HepG2 (cell line): Measurements from ENCODE around the gene SIGLEC8. TPM values are rescaled to one million over a fixed set of nuclear protein-coding genes. Genes with fewer than 3 reads are reported as not detected.
A peak's percentile ranks its signal among the peaks of the same experiment; 100 is the strongest.

Experiments
- CBX1 ChIP-seq: IDR thresholded peaks from one replicate; pipeline ENCODE4 v1.6.1; 2016; ENCODE audit warnings: antibody characterized with exemption, low read depth
- ELK4 ChIP-seq: sonication (generic); formaldehyde crosslinking; IDR thresholded peaks from 2 replicates; pipeline ENCODE4 v1.9.0; 2021; ENCODE audit warnings: missing genetic modification reagents, borderline replicate concordance
- HIC2 ChIP-seq: sonication (generic); formaldehyde crosslinking; IDR thresholded peaks from 2 replicates; pipeline ENCODE4 v1.9.0; 2022; ENCODE audit warnings: low read depth, missing genetic modification reagents
- HNF1A ChIP-seq, 2 experiments: sonication (generic) in 1 of 2; formaldehyde crosslinking in 1 of 2; IDR thresholded peaks; 2 replicates each; pipeline versions ENCODE4 v1.4.0 to v1.6.1; 2016 to 2020; ENCODE audit warnings: borderline replicate concordance in 1 of 2, low read depth in 1 of 2, mild to moderate bottlenecking in 1 of 2, missing genetic modification reagents in 1 of 2
- MAFG ChIP-seq: sonication (generic); formaldehyde crosslinking; IDR thresholded peaks from 2 replicates; pipeline ENCODE4 v1.5.1; 2020; ENCODE audit warnings: mild to moderate bottlenecking, missing genetic modification reagents
- RORA ChIP-seq: sonication (generic); formaldehyde crosslinking; IDR thresholded peaks from 2 replicates; pipeline ENCODE4 v1.5.0; 2020; ENCODE audit warnings: mild to moderate bottlenecking, missing genetic modification reagents, moderate library complexity
- SOX6 ChIP-seq, 2 experiments: fragments of 450-650 bp in 1 of 2; sonication (generic) in 1 of 2; formaldehyde crosslinking in 1 of 2; IDR thresholded peaks; 2 replicates each; pipeline versions ENCODE4 v1.4.0 to v1.6.1; 2017 to 2020; ENCODE audit warnings: antibody characterized with exemption in 1 of 2, mild to moderate bottlenecking in 1 of 2, missing genetic modification reagents in 1 of 2
- XRCC5 ChIP-seq: fragments of 200-400 bp; formaldehyde crosslinking; optimal IDR thresholded peaks from 2 replicates; pipeline ENCODE3; 2017; ENCODE audit warnings: mild to moderate bottlenecking, low read length
- ZNF318 ChIP-seq: sonication (generic); formaldehyde crosslinking; IDR thresholded peaks from 2 replicates; pipeline ENCODE4 v1.4.0; 2020; ENCODE audit warnings: mild to moderate bottlenecking, missing genetic modification reagents
- ZNF329 ChIP-seq: sonication (generic); formaldehyde crosslinking; IDR thresholded peaks from 2 replicates; pipeline ENCODE4 v1.9.0; 2021; ENCODE audit warnings: low read depth, mild to moderate bottlenecking, missing genetic modification reagents
- ZNF414 ChIP-seq: sonication (generic); formaldehyde crosslinking; IDR thresholded peaks from 2 replicates; pipeline ENCODE4 v1.5.0; 2020; ENCODE audit warnings: missing genetic modification reagents
- polyA plus RNA-seq, 8 experiments: library from polyadenylated mRNA; depleted of rRNA in 3 of 8; stranded (reverse) in 7 of 8; unstranded in 1 of 8; fragments of >200 nt; fragmentation: Illumina TruSeq in 4 of 8; extraction: Trizol in 4 of 8; gene quantifications; 2 replicates each; pipeline versions ENCODE4 v1.2.1 to v1.2.3, GENCODE V29; 2011 to 2016; ENCODE audit warnings: low read depth in 4 of 8, missing spikeins in 1 of 8, mixed read lengths in 1 of 8; ENCODE audit not compliant: insufficient read depth in 1 of 8
- total RNA-seq, 5 experiments: library from RNA; depleted of rRNA; stranded (reverse); fragments of >200 nt; fragmentation: Illumina TruSeq; extraction: Trizol; gene quantifications; 2 replicates each; pipeline ENCODE4 v1.2.3, GENCODE V29; 2016; ENCODE audit warnings: low read depth in 1 of 5

The SIGLEC8 gene
- total and polyA plus RNA-seq, 2 of the 13 experiments (the other 11 are each of a cell fraction or from before 2014, with no cell fraction given), result not detected

GRCh38 chr19:51422053-51422448 lies 36.2 kb downstream of the SIGLEC8 start (continued):
- TF ChIP-seq ELK4, result no peak
- no peak for TF ChIP-seq HNF1A (IDR thresholded peaks at IDR 0.05; ENCODE audit: low read depth)
- peak; percentile 23; the same call in 1 of the 2 replicates for TF ChIP-seq HNF1A (CRISPR knock-in tag; IDR thresholded peaks at IDR 0.05; ENCODE audit: borderline replicate concordance)
- TF ChIP-seq SOX6 (IDR thresholded peaks at IDR 0.05), result no peak
- peak; percentile 45 for TF ChIP-seq SOX6 (CRISPR knock-in tag; IDR thresholded peaks at IDR 0.05)
- TF ChIP-seq CBX1, result no peak
- no peak for TF ChIP-seq MAFG (CRISPR knock-in tag)
- TF ChIP-seq ZNF329 (CRISPR knock-in tag), result peak; percentile 90
- no peak for TF ChIP-seq RORA (CRISPR knock-in tag)
- peak; percentile 41; the same call in 1 of the 2 replicates for TF ChIP-seq ZNF318 (CRISPR knock-in tag)
- TF ChIP-seq HIC2, result no peak
- TF ChIP-seq XRCC5, result peak; percentile 98
- TF ChIP-seq ZNF414 (CRISPR knock-in tag), result peak; percentile 74; the same call in 1 of the 2 replicates
